ENCODE data around the gene PDSS1.

DNA sequence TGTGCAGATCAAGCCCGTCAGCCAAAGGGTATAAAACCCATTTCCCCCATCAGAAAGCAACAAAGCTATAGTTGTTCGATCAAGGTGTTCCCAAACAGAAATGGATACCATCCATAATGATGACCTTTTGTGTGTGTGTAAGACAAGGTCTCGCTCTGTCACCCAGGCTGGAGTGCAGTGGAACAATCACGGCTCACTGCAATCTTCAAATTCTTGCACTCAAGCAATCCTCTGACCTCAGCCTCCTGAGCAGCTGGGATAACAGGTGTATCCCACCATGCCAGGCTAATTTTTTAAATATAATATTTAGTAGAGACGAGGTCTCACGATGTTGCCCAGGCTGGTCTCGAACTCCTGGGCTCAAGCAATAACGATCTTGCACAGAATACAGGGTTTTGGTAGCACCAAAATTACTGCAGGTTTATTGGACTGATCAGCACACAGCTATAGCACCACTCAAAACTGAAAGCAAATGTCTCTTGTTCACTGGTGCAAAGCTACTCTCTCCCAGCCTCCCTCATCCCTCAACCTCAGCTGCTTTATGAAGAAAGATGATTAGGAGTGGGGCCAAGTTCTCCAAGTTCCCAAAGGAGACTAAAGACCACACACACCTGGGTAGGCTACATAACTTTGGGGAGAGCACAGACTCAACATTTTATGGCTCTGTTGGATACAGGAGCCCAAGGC is 82.7 kb downstream of the PDSS1 start:
- no peak for TF ChIP-seq SPI1 (IDR thresholded peaks at IDR 0.05; ENCODE audit: low read depth, low read length)
- no peak for TF ChIP-seq POLR2A (IDR thresholded peaks at IDR 0.05; ENCODE audit: low read depth, low read length)
- TF ChIP-seq TAF1 (IDR thresholded peaks at IDR 0.05; ENCODE audit: low read depth, low read length): no peak
- TF ChIP-seq POLR2AphosphoS5 (IDR thresholded peaks at IDR 0.05; ENCODE audit: low read depth, low read length): no peak
- TF ChIP-seq POU2F2 (IDR thresholded peaks at IDR 0.05; ENCODE audit: low read depth, low read length): no peak
- no peak for TF ChIP-seq PAX5 (IDR thresholded peaks at IDR 0.05; ENCODE audit: insufficient read depth, low read length, severe bottlenecking)

All from GM12891 (cell line).